Measurements from ENCODE around the gene MYL11.

- no peak for TF ChIP-seq CTCF (IDR thresholded peaks at IDR 0.05)
- TF ChIP-seq POLR2A (IDR thresholded peaks at IDR 0.05): no peak
- TF ChIP-seq POLR2AphosphoS5 (IDR thresholded peaks at IDR 0.05): no peak
- no peak for TF ChIP-seq EP300 (IDR thresholded peaks at IDR 0.05)
Observed at GRCh38 chr16:30369091-30369937, 5.3 kb upstream of the MYL11 start.
